ENCODE results near the gene LHFPL3.

The LHFPL3 gene

DNA sequence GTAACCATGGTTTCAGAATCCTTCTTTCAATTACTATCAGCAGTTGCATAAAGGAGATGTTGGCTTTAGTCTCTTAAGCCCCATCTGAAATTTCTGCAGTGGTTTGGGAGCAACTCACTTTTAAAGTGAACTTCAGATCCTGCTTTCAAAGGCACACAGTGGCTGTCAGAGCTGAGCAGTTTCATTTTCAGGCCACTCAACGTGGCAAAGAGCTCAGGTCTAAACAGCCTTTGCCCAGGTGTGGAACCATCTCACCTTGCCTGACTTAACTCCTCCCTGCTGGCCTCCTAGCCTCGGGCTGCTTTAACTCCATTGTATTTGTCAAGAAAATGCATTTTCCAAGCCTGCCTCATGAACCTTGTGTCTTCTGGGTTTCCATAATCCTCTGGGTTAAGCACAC lies 488.1 kb downstream of the LHFPL3 start:
- Histone ChIP-seq H3K4me3 (no peak overlapping the region), H3K36me3 (no peaks in the 10 kb centered on the region), H3K27ac (no peak overlapping the region), H3K4me1 (no peaks in the 10 kb centered on the region), H3K9me3 (no peaks in the 10 kb centered on the region), H3K27me3 (no peaks in the 10 kb centered on the region)
- no peak for DNase-seq
- TF ChIP-seq, protein P1, sequence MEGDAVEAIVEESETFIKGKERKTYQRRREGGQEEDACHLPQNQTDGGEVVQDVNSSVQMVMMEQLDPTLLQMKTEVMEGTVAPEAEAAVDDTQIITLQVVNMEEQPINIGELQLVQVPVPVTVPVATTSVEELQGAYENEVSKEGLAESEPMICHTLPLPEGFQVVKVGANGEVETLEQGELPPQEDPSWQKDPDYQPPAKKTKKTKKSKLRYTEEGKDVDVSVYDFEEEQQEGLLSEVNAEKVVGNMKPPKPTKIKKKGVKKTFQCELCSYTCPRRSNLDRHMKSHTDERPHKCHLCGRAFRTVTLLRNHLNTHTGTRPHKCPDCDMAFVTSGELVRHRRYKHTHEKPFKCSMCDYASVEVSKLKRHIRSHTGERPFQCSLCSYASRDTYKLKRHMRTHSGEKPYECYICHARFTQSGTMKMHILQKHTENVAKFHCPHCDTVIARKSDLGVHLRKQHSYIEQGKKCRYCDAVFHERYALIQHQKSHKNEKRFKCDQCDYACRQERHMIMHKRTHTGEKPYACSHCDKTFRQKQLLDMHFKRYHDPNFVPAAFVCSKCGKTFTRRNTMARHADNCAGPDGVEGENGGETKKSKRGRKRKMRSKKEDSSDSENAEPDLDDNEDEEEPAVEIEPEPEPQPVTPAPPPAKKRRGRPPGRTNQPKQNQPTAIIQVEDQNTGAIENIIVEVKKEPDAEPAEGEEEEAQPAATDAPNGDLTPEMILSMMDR (IDR thresholded peaks at IDR 0.05) = no peak
- intact Hi-C loops (cut with DNase I; ENCODE audit: low total_unique reads) = no loop called here

DNA sequence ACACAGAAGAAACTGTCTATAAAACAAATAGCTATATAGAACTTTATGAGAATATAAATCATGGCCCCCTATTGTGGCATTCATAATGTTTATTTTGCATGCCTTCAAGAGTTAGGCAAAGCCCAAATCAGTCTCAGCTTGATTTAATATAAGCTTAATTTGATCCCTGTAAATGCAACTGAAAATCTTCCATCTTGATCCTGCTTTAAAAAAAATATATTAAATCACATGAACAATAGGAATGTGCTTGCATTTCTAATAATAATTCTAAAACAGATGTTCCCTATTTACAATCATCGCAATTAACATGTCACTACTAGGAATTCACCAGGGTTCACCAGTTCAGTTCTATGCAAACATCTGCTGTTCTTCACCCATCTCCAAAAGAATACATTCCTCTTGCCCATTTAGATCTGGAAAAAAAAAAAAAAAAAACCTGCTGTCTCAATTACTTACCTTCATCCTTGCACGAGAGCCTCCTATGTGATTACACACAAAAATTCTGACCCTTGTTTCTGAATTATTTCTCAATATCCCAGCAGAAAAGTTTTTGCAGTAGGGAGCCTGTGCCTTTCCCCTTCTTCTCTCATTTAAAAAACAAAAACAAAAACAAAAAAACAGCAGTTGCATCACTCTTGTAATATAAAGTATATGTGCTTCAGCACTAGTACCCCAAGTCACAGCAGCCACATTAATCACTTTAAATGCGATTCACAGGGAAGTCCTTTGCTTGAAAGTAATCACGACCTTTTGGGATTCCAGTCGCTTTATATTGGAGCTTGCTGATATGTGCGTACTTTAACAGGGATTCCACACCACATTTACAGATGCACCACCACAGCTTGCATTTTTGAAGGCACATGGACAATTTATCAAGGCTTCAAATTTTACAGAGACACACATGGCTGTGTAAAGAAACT lies 490.8 kb downstream of the LHFPL3 start:
- Histone ChIP-seq H3K4me1 (no peaks in the 10 kb centered on the region), H3K27ac (no peak overlapping the region), H3K36me3 (no peaks in the 10 kb centered on the region), H3K9me3 (no peaks in the 10 kb centered on the region), H3K4me3 (no peak overlapping the region), H3K27me3 (no peaks in the 10 kb centered on the region)
- intact Hi-C loops (cut with DNase I; ENCODE audit: low total_unique reads) = no loop called here
- TF ChIP-seq, protein P1 (IDR thresholded peaks at IDR 0.05) = no peak
- DNase-seq = no peak

DNA sequence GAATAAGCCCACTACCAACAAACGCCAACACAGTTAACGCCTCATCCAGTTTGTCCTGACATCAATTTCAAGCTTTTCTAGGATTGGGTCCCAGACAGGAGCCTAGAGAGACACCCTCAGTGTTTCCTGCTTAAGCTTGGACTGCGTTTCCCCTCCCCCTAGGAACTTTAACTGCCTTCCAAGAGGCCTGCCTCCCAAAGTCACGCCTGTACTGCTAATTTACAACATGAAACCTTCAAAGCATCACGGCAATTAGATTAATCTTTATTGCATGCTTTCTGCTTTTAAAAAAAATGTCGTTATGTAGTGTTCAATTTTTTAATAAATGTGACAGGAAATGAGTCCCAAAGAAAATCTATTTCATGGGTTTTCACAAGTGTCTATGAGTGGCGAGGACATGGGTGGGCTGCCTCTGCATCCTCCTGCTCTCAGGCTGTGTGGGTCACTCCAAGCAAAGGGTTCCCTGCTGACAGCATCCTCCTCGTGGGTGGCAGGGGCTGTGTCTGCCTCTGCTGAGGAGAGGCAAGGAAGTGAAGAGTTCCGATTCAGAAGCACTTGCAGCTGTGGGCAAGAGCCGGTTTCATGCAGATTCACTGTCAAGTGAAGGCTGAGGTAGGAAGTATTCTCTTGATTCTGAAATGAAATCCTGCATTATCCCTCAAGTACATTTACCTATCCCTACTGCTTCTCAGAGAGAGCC lies 492.6 kb downstream of the LHFPL3 start:
- H3K27ac ChIP-seq = no peak overlapping the region
- H3K9me3 ChIP-seq = no peaks in the 10 kb centered on the region
- intact Hi-C loops (cut with DNase I; ENCODE audit: low total_unique reads) = no loop called here
- no peaks in the 10 kb centered on the region for H3K27me3 ChIP-seq
- H3K36me3 ChIP-seq = no peaks in the 10 kb centered on the region
- H3K4me3 ChIP-seq = no peak overlapping the region
- DNase-seq = no peak
- no peaks in the 10 kb centered on the region for H3K4me1 ChIP-seq
- TF ChIP-seq, protein P1 (IDR thresholded peaks at IDR 0.05) = no peak

DNA sequence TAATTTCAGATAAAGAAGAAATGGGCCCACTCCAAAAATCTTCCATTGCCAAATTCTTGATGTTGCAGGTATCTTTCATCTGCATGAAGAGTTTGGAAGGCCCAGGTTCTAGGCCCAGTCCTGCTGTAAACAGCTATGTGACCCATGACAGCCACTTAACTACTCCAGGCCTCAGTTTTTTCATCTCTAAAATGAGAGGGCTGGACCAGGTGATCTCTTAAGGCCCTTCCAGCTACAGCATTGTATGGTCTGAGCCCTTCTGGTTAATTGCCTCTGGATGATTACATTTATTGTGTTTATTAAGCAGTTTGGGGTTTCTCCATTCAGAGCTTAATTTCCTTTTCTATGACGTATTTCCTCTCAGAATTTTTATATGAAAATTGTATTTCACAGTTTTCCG lies 494.8 kb downstream of the LHFPL3 start:
- DNase-seq = no peak
- TF ChIP-seq, protein P1 (IDR thresholded peaks at IDR 0.05) = no peak

DNA sequence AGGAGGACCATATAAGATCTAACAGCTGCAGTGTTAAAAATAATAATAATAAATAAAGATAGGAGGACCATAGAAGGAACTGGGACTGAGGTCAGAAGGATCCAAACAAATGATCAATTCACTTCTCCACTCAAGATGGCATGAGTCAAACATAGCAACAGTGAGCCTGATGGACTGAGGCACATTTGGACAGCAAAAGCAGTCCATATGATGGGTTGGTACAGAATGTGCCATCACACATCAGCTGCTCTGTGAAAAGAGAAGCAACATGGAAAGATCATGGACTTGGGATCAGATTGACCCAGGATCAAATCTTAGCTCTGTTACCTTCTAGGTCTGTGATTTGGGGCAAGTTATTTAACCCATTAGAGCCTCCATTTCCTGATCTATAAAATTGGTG lies 496.7 kb downstream of the LHFPL3 start:
- DNase-seq = no peak
- no peaks in the 10 kb centered on the region for H3K27me3 ChIP-seq
- H3K4me3 ChIP-seq = no peak overlapping the region
- TF ChIP-seq, protein P1 (IDR thresholded peaks at IDR 0.05) = no peak
- no peaks in the 10 kb centered on the region for H3K4me1 ChIP-seq
- H3K9me3 ChIP-seq = no peaks in the 10 kb centered on the region
- no peaks in the 10 kb centered on the region for H3K36me3 ChIP-seq
- H3K27ac ChIP-seq = no peak overlapping the region
- intact Hi-C loops (cut with DNase I; ENCODE audit: low total_unique reads) = no loop called here

More for the DNA sequence above, 494.8 kb downstream of the LHFPL3 start:
- H3K27me3 ChIP-seq = no peaks in the 10 kb centered on the region
- H3K4me1 ChIP-seq = no peaks in the 10 kb centered on the region
- no peak overlapping the region for H3K27ac ChIP-seq
- no peaks in the 10 kb centered on the region for H3K9me3 ChIP-seq
- no peaks in the 10 kb centered on the region for H3K36me3 ChIP-seq
- H3K4me3 ChIP-seq = no peak overlapping the region
- intact Hi-C loops (cut with DNase I; ENCODE audit: low total_unique reads) = no loop called here

All from tibial artery (tissue), 4 donors.